Measurements from ENCODE around the gene PANK4. TPM values are rescaled to one million over a fixed set of nuclear protein-coding genes. Genes with fewer than 3 reads are reported as not detected.

The PANK4 gene
- polyA plus RNA-seq, 1 donor (not counting 4 experiments of a cell fraction or from before 2014, with no cell fraction given) = 14.5 TPM

- no peak for TF ChIP-seq EZH2 (IDR thresholded peaks at IDR 0.05; ENCODE audit: low read length)
- TF ChIP-seq, protein P1, sequence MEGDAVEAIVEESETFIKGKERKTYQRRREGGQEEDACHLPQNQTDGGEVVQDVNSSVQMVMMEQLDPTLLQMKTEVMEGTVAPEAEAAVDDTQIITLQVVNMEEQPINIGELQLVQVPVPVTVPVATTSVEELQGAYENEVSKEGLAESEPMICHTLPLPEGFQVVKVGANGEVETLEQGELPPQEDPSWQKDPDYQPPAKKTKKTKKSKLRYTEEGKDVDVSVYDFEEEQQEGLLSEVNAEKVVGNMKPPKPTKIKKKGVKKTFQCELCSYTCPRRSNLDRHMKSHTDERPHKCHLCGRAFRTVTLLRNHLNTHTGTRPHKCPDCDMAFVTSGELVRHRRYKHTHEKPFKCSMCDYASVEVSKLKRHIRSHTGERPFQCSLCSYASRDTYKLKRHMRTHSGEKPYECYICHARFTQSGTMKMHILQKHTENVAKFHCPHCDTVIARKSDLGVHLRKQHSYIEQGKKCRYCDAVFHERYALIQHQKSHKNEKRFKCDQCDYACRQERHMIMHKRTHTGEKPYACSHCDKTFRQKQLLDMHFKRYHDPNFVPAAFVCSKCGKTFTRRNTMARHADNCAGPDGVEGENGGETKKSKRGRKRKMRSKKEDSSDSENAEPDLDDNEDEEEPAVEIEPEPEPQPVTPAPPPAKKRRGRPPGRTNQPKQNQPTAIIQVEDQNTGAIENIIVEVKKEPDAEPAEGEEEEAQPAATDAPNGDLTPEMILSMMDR (optimal IDR thresholded peaks at IDR 0.05 in 1 of 3, IDR thresholded peaks at IDR 0.05 in 1 of 3, conservative IDR thresholded peaks at IDR 0.05 in 1 of 3; ENCODE audit: extremely low read depth in 1 of 3, insufficient read depth in 2 of 3, low read length in 3 of 3) = no peak
- Histone ChIP-seq H3K27ac (ENCODE audit: control insufficient read depth, insufficient read depth, low read length) (no peak overlapping the region), H3K4me2 (ENCODE audit: control insufficient read depth, extremely low read depth, insufficient read depth, low read depth, low read length) (no peak overlapping the region), H3K79me2 (ENCODE audit: control insufficient read depth, insufficient read depth, low read length) (no peaks in the 10 kb centered on the region), H3K36me3 (ENCODE audit: control insufficient read depth in 2 of 2, extremely low read depth in 1 of 2, insufficient read depth in 2 of 2, low read length in 2 of 2) (peaks cover 12 to 20% of the 10 kb centered on the region in 2 experiments), H3K4me1 (ENCODE audit: control insufficient read depth, extremely low read depth, insufficient read depth, low read length) (peaks cover 7% of the 10 kb centered on the region), H3K27me3 (ENCODE audit: control insufficient read depth, extremely low read depth, insufficient read depth, low read length) (no peaks in the 10 kb centered on the region), H3K4me3 (ENCODE audit: control insufficient read depth in 2 of 3, extremely low read depth in 1 of 3, insufficient read depth in 2 of 3, low read depth in 1 of 3, low read length in 3 of 3) (no peak overlapping the region), H3K9me1 (ENCODE audit: control insufficient read depth, extremely low read depth, insufficient read depth, low read length) (no peaks in the 10 kb centered on the region), H3K9me3 (ENCODE audit: control insufficient read depth, low read depth, low read length) (no peaks in the 10 kb centered on the region), H4K20me1 (ENCODE audit: control insufficient read depth, extremely low read depth, insufficient read depth, low read length) (no peaks in the 10 kb centered on the region), H3K9ac (ENCODE audit: control insufficient read depth, extremely low read depth, insufficient read depth, low read length) (no peak overlapping the region), H2AFZ (ENCODE audit: control insufficient read depth, low read length) (no peak overlapping the region)
- FAIRE-seq (no peak), DNase-seq (ENCODE audit: low read depth, low spot score) (no peak)
- dilution Hi-C loops (cut with MboI; ENCODE audit: extremely low pct_ligation_motif_present, low sequenced_read_pairs) = no loop called here
Measured at GRCh38 chr1:2501041-2501819, 25.2 kb downstream of the PANK4 start.

DNA sequence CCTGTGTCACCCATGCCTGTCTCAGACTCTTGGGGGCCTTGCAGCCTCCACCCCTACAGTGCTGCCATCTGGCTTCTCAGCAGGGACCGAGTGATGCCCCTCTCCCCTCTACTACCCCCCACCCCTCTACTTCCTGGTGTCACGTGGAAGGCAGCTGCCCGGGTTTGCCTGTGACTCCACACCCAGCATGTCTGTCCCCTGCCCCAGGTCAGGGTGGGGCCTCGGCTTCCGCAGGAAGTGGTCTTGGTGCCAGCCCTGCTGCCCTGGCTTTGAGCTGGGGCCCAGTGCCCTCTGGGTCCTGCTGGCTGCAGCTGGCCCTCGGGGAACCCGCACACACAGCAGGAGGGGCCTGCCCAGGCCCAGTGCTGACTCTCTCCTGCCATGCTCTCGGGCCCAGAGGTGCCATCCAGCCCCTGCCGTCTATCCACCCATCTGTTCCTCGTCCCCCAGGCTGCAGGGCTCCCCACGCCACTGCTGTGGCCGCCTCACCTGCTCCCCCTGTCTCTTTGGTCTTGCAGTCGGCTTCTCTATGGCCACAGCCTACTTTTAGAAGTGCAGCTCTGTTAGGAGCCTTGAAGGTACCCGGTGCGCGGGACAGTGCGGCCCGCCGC is 26.3 kb downstream of the PANK4 start:
- FAIRE-seq = no peak
- TF ChIP-seq, protein P1 (optimal IDR thresholded peaks at IDR 0.05 in 1 of 3, IDR thresholded peaks at IDR 0.05 in 1 of 3, conservative IDR thresholded peaks at IDR 0.05 in 1 of 3; ENCODE audit: extremely low read depth in 1 of 3, insufficient read depth in 2 of 3, low read length in 3 of 3) = no peak
- TF ChIP-seq EZH2 (IDR thresholded peaks at IDR 0.05; ENCODE audit: low read length) = no peak
- no peaks in the 10 kb centered on the region for H3K79me2 ChIP-seq (ENCODE audit: control insufficient read depth, insufficient read depth, low read length)
- H3K4me1 ChIP-seq (ENCODE audit: control insufficient read depth, extremely low read depth, insufficient read depth, low read length) = peaks cover 7% of the 10 kb centered on the region
- no peak overlapping the region for H3K4me2 ChIP-seq (ENCODE audit: control insufficient read depth, extremely low read depth, insufficient read depth, low read depth, low read length)
- no peak overlapping the region for H2AFZ ChIP-seq (ENCODE audit: control insufficient read depth, low read length)
- dilution Hi-C loops (cut with MboI; ENCODE audit: extremely low pct_ligation_motif_present, low sequenced_read_pairs) = no loop called here
- H3K4me3 ChIP-seq (ENCODE audit: control insufficient read depth in 2 of 3, extremely low read depth in 1 of 3, insufficient read depth in 2 of 3, low read depth in 1 of 3, low read length in 3 of 3) = no peak overlapping the region
- H3K27me3 ChIP-seq (ENCODE audit: control insufficient read depth, extremely low read depth, insufficient read depth, low read length) = no peaks in the 10 kb centered on the region
- peaks cover 15 to 20% of the 10 kb centered on the region in 2 experiments for H3K36me3 ChIP-seq (ENCODE audit: control insufficient read depth in 2 of 2, extremely low read depth in 1 of 2, insufficient read depth in 2 of 2, low read length in 2 of 2)
- H3K27ac ChIP-seq (ENCODE audit: control insufficient read depth, insufficient read depth, low read length) = no peak overlapping the region
- H4K20me1 ChIP-seq (ENCODE audit: control insufficient read depth, extremely low read depth, insufficient read depth, low read length) = no peaks in the 10 kb centered on the region
- no peaks in the 10 kb centered on the region for H3K9me3 ChIP-seq (ENCODE audit: control insufficient read depth, low read depth, low read length)
- no peaks in the 10 kb centered on the region for H3K9me1 ChIP-seq (ENCODE audit: control insufficient read depth, extremely low read depth, insufficient read depth, low read length)
- H3K9ac ChIP-seq (ENCODE audit: control insufficient read depth, extremely low read depth, insufficient read depth, low read length) = no peak overlapping the region
- no peak for DNase-seq (ENCODE audit: low read depth, low spot score)

Data from keratinocyte (primary cell).